OCI-LY3 (cell line): ENCODE data around the gene CNDP1.

ENCODE experiments used
- CTCF ChIP-seq: fragments of 200-600, 300-600 bp; sonication (generic); IDR thresholded peaks from 2 replicates; pipeline ENCODE4 v1.5.1; 2014; ENCODE audit warnings: antibody characterized with exemption, low read length, low read depth
- EZH2phosphoT487 ChIP-seq: fragments of 200-600 bp; shearing (Covaris generic); IDR thresholded peaks from 2 replicates; pipeline ENCODE4 v1.6.1; 2018; ENCODE audit warnings: antibody characterized with exemption, mixed run types, low read depth

- TF ChIP-seq CTCF (no peak), EZH2phosphoT487 (no peak)
These were observed 25.9 kb upstream of the CNDP1 start for GRCh38 chr18:74508366-74508765.
